ENCODE results near the gene SOX5.
"Not testable (repeated sequence)": the region's sequence is repeated elsewhere in the genome, so short reads cannot be mapped to it uniquely, and the experiment has no call there.

DNA sequence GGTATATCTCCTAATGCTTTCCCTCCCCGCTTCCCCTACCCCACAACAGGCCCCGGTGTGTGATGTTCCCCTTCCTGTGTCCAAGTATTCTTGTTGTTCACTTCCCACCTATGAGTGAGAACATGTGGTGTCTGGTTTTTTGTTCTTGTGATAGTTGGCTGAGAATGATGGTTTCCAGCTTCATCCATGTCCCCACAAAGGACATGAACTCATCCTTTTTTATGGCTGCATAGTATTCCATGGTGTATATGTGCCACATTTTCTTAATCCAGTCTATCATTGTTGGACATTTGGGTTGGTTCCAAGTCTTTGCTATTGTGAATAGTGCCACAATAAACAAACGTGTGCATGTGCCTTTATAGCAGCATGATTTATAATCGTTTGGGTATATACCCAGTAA is 239.1 kb downstream of the SOX5 start:
- TF ChIP-seq, protein P1, sequence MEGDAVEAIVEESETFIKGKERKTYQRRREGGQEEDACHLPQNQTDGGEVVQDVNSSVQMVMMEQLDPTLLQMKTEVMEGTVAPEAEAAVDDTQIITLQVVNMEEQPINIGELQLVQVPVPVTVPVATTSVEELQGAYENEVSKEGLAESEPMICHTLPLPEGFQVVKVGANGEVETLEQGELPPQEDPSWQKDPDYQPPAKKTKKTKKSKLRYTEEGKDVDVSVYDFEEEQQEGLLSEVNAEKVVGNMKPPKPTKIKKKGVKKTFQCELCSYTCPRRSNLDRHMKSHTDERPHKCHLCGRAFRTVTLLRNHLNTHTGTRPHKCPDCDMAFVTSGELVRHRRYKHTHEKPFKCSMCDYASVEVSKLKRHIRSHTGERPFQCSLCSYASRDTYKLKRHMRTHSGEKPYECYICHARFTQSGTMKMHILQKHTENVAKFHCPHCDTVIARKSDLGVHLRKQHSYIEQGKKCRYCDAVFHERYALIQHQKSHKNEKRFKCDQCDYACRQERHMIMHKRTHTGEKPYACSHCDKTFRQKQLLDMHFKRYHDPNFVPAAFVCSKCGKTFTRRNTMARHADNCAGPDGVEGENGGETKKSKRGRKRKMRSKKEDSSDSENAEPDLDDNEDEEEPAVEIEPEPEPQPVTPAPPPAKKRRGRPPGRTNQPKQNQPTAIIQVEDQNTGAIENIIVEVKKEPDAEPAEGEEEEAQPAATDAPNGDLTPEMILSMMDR (IDR thresholded peaks at IDR 0.05) = not testable (repeated sequence)
- not testable (repeated sequence) for TF ChIP-seq POLR2A (IDR thresholded peaks at IDR 0.05)

All from right lobe of liver (tissue), 4 donors.